ENCODE measurements around the gene APOBEC3A.
"Not testable (repeated sequence)": the region's sequence is repeated elsewhere in the genome, so short reads cannot be mapped to it uniquely, and the experiment has no call there.

The APOBEC3A gene

GRCh38 chr22:38957808-38958650 is 620 bp downstream of the APOBEC3A start:
- in situ Hi-C loops (cut with MboI; ENCODE audit: low sequenced_read_pairs) = no loop called here

GRCh38 chr22:38958651-38958943 is 1.2 kb downstream of the APOBEC3A start:
- in situ Hi-C loops (cut with MboI; ENCODE audit: low sequenced_read_pairs) = not testable (repeated sequence)

GRCh38 chr22:38959590-38959989 is 2.2 kb downstream of the APOBEC3A start:
- in situ Hi-C loops (cut with MboI; ENCODE audit: low sequenced_read_pairs) = no loop called here

- in situ Hi-C loops (cut with MboI; ENCODE audit: low sequenced_read_pairs) = not testable (repeated sequence)
Observed at GRCh38 chr22:38960673-38961072, 3.3 kb downstream of the APOBEC3A start.

- in situ Hi-C loops (cut with MboI; ENCODE audit: low sequenced_read_pairs) = not testable (repeated sequence)
Observed at GRCh38 chr22:38963291-38963738, 5.9 kb downstream of the APOBEC3A start.

- in situ Hi-C loops (cut with MboI; ENCODE audit: low sequenced_read_pairs) = no loop called here
Observed at GRCh38 chr22:38963872-38964271, 6.5 kb downstream of the APOBEC3A start.

GRCh38 chr22:38964306-38964705 is 6.9 kb downstream of the APOBEC3A start:
- in situ Hi-C loops (cut with MboI; ENCODE audit: low sequenced_read_pairs) = no loop called here

GRCh38 chr22:38964989-38965388 is 7.6 kb downstream of the APOBEC3A start:
- in situ Hi-C loops (cut with MboI; ENCODE audit: low sequenced_read_pairs) = no loop called here

- in situ Hi-C loops (cut with MboI; ENCODE audit: low sequenced_read_pairs) = no loop called here
Observed at GRCh38 chr22:38965614-38966379, 8.4 kb downstream of the APOBEC3A start.

GRCh38 chr22:38966380-38966702 is 8.9 kb downstream of the APOBEC3A start:
- in situ Hi-C loops (cut with MboI; ENCODE audit: low sequenced_read_pairs) = no loop called here

GRCh38 chr22:38966942-38967341 is 9.5 kb downstream of the APOBEC3A start:
- in situ Hi-C loops (cut with MboI; ENCODE audit: low sequenced_read_pairs) = no loop called here

GRCh38 chr22:38967451-38968450 is 10.3 kb downstream of the APOBEC3A start:
- in situ Hi-C loops (cut with MboI; ENCODE audit: low sequenced_read_pairs) = no loop called here

- in situ Hi-C loops (cut with MboI; ENCODE audit: low sequenced_read_pairs) = no loop called here
Observed at GRCh38 chr22:38968801-38969200, 11.4 kb downstream of the APOBEC3A start.

- in situ Hi-C loops (cut with MboI; ENCODE audit: low sequenced_read_pairs) = no loop called here
Observed at GRCh38 chr22:38970551-38970950, 13.1 kb downstream of the APOBEC3A start.

GRCh38 chr22:38971202-38971601 is 13.8 kb downstream of the APOBEC3A start:
- in situ Hi-C loops (cut with MboI; ENCODE audit: low sequenced_read_pairs) = no loop called here

GRCh38 chr22:38971791-38972190 is 14.4 kb downstream of the APOBEC3A start:
- in situ Hi-C loops (cut with MboI; ENCODE audit: low sequenced_read_pairs) = no loop called here

GRCh38 chr22:38972558-38972957 is 15.1 kb downstream of the APOBEC3A start:
- in situ Hi-C loops (cut with MboI; ENCODE audit: low sequenced_read_pairs) = no loop called here

- in situ Hi-C loops (cut with MboI; ENCODE audit: low sequenced_read_pairs) = no loop called here
Observed at GRCh38 chr22:38973289-38974169, 16.1 kb downstream of the APOBEC3A start.

GRCh38 chr22:38974170-38974825 is 16.9 kb downstream of the APOBEC3A start:
- in situ Hi-C loops (cut with MboI; ENCODE audit: low sequenced_read_pairs) = no loop called here

- in situ Hi-C loops (cut with MboI; ENCODE audit: low sequenced_read_pairs) = no loop called here
Observed at GRCh38 chr22:38974826-38975175, 17.4 kb downstream of the APOBEC3A start.
